H54 (cell line): ENCODE measurements around the gene NCOA1.
"Not testable (repeated sequence)": the region's sequence is repeated elsewhere in the genome, so short reads cannot be mapped to it uniquely, and the experiment has no call there.

Experiments used
- DNase-seq: peaks from one replicate; pipeline ENCODE4 v3.0.0; 2011; ENCODE audit warnings: low spot score, mixed read lengths; ENCODE audit not compliant: insufficient read length
- FAIRE-seq: peaks from 3 replicates; lab custom pipeline; 2011; peaks lifted over from hg19 to GRCh38; lab: Jason Lieb, UNC
- POLR2A ChIP-seq: IDR thresholded peaks from 2 replicates; pipeline ENCODE4 v1.6.1; 2011; ENCODE audit warnings: low read depth, mild to moderate bottlenecking, low read length

The NCOA1 gene

DNA sequence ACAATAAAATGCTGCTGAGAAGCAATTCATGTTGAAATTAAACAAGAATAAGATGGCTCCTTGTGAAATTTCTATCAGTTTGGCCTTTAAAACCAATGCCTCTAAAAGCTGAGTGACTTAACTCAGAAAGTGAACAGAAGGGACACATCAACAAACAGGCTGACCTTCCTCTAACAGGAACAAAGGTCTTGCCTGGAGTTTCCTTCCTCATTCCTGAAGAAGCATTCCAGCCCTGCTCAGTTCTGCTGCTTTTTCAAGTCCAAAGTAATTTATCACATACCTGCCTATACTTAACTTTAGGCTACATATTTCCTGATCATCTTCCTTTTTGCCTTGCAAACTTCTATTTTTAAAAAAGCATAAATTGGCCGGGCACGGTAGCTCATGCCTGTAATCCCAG is 288.1 kb downstream of the NCOA1 start:
- DNase-seq (no peak), FAIRE-seq (no peak)
- TF ChIP-seq POLR2A, result no peak

- TF ChIP-seq POLR2A, result no peak
Observed at GRCh38 chr2:24783641-24784040, 292.6 kb downstream of the NCOA1 start.

GRCh38 chr2:24785671-24786321 is 294.7 kb downstream of the NCOA1 start:
- no peak for FAIRE-seq
- no peak for DNase-seq
- TF ChIP-seq POLR2A, result no peak

More at GRCh38 chr2:24783641-24784040, 292.6 kb downstream of the NCOA1 start:
- FAIRE-seq (no peak), DNase-seq (no peak)

DNA sequence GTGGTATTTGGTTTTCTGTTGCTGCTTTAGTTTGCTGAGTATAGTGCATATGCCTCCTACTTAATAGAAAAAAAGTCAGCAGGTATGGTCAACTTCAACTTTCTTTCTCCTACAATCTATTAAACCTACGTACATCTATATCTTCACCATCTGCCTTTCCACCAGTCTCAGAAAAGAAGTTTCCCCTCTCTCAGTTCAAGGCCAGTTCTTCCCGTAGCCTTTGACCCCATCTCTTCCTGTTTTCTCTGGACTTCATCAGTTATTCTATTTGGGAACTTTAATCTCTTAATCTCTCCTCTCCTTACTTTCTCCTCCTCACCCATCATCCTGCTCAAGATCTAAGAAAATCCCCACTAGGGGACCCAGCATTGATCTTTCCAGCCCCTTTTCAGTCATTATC is 296.5 kb downstream of the NCOA1 start:
- TF ChIP-seq POLR2A, result no peak
- FAIRE-seq (no peak), DNase-seq (no peak)

GRCh38 chr2:24788816-24789215 is 297.8 kb downstream of the NCOA1 start:
- DNase-seq (no peak), FAIRE-seq (no peak)
- no peak for TF ChIP-seq POLR2A

GRCh38 chr2:24791452-24791851 is 300.4 kb downstream of the NCOA1 start:
- no peak for DNase-seq
- FAIRE-seq, result no peak
- TF ChIP-seq POLR2A, result no peak

DNA sequence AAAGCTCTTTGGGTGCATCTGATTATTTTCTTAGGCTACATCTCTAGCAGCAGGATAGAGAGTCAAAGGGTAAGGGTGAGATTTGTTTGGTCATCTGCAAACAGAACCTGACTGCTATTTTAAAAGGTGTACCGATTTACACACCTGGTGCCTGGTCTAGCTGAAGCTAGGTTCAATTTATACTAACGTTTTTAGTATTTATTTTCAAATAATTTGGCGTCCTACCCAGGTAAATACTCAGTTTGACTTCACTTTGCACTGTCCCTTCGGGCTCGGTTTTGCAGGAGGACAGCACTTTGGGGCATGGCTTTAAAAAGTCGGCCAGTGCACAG is 301.5 kb downstream of the NCOA1 start:
- no peak for DNase-seq
- FAIRE-seq, result no peak
- no peak for TF ChIP-seq POLR2A

DNA sequence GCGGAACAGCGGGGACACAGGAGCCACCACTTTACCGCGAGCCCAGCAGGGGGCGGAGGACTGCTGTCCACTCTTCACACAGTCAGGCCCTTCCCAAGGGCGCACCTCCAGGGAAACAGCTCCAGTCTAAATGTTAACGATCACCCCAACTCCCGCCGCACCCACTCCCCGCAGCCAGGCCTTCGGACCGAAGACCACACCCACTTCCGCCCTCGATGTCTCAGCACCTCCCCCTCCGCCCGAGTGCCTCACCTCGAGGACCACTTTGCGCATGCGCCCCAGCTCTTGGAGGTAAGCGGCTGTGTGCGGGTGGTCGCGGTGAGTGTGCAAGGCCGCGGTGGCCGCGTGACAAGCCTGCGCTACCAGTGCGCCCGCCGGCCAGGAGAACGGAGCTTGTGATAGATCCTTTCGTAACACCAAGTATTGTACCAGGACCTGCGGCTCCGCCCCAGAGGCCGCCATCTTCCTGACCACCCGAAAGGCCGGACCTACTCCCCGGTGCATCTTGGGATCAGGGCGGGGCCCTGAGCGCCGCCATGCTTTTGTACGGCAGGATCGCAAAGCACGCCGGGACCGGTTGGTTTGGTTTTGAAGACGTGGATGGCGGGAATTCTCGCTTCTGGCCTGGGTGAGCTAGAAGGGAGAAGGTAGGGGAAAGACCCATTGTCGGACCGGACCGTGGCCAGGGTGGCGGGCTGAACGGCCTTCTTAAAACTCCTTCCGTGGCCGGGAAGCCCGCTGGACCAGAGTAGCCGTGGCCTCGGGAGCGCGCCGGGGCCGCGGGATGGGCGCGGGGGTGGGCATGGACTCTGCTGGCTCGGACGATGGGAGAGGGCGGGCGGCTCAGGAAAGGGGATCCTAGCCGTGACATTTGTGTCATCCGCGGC is 302.1 kb downstream of the NCOA1 start, which contains the start of the genes CENPO and PTRHD1:
TSS of gene CENPO (plus strand) at position 552 of the 887 bp plus-strand sequence. CDS start 495 bp downstream, outside the sequence.
TSS of gene PTRHD1 (minus strand) at position 518 of the 887 bp plus-strand sequence. CDS start at position 504, 14 bp downstream.
- peak; percentile 64; the same call in 1 of the 2 replicates for TF ChIP-seq POLR2A
- FAIRE-seq, result peak; percentile 30
- peak; percentile 94 for DNase-seq

- DNase-seq, result peak; percentile 23
- no peak for TF ChIP-seq POLR2A
- no peak for FAIRE-seq
Observed at GRCh38 chr2:24793761-24794435, 302.8 kb downstream of the NCOA1 start.

DNA sequence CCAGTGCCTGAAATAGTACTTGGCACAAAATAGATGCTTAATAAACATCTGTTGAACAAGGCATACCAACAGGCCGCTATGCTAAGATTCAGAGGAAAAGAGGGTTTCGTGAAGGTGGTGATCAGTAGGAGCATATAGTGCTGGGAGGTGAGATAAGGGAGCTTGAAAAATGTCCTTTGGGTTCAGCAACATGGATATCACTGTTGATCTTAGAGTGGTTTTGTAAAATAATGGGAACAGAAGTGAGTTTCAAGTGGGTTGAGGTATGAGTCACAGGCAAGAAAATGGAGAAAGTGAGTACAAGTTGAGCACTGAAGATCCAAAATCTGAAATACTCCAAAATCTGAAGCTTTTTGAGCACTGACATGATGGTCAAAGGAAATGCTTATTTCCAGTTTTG is 306.6 kb downstream of the NCOA1 start:
- DNase-seq (no peak), FAIRE-seq (no peak)
- TF ChIP-seq POLR2A, result no peak

DNA sequence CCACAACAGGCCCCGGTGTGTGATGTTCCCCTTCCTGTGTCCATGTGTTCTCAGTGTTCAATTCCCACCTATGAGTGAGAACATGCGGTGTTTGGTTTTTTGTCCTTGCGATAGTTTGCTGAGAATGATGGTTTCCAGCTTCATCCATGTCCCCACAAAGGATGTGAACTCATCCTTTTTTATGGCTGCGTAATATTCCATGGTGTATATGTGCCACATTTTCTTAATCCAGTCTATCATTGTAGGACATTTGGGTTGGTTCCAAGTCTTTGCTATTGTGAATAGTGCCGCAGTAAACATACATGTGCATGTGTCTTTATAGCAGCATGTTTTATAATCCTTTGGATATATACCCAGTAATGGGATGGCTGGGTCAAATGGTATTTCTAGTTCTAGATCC is 309.4 kb downstream of the NCOA1 start:
- FAIRE-seq, result not testable (repeated sequence)

DNA sequence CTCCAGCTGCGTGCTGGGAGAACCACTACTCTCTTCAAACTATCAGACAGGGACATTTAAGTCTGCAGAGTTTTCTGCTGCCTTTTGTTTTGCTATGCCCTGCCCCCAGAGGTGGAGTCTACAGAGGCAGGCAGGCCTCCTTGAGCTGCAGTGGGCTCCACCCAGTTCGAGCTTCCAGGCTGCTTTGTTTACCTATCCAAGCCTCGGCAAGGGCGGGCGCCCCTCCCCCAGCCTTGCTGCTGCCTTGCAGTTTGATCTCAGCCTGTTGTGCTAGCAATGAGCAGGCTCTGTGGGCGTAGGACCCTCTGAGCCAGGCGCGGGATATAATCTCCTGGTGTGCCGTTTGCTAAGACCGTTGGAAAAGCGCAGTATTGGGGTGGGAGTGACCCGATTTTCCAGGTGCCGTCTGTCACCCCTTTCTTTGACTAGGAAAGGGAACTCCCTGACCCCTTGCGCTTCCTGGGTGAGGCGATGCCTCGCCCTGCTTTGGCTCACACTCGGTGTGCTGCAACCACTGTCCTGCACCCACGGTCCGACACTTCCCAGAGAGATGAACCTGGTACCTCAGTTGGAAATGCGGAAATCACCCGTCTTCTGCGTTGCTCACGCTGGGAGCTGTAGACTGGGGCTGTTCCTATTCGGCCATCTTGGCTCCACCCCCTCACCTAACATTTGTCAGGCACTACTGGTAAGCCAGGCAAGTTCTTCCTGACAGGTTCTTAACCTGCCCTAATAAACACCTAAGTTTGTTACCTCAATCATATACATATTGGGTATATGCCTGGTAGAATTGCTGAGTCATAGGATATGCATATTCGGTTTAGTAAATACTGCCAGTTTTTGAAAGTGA is 315.0 kb downstream of the NCOA1 start:
- not testable (repeated sequence) for DNase-seq, FAIRE-seq

More for the DNA sequence above, 309.4 kb downstream of the NCOA1 start:
- DNase-seq, result not testable (repeated sequence)

- FAIRE-seq (peak; percentile 36), DNase-seq (no peak)
- no peak for TF ChIP-seq POLR2A
Observed at GRCh38 chr2:24806661-24807036, 315.6 kb downstream of the NCOA1 start.
